H1 (cell line): ENCODE measurements around the gene FAM24B.

ENCODE experiments used
- EZH2 ChIP-seq: fragments of 200-600 bp; sonication (generic); IDR thresholded peaks from 2 replicates; pipeline ENCODE4 v1.7.1; 2012; ENCODE audit warnings: low read depth, mild to moderate bottlenecking, moderate library complexity, low read length, inconsistent platforms; ENCODE audit not compliant: severe bottlenecking
- SIN3A ChIP-seq, 2 experiments: IDR thresholded peaks in 1 of 2; conservative IDR thresholded peaks in 1 of 2; 2 replicates each; pipeline ENCODE4 v1.6.1; 2011 to 2012; ENCODE audit warnings: low read length in 2 of 2, improper control_type of control experiment in 1 of 2, low read depth in 1 of 2, mild to moderate bottlenecking in 1 of 2
- SIX5 ChIP-seq: IDR thresholded peaks from 2 replicates; pipeline ENCODE4 v1.6.1; 2011; ENCODE audit warnings: mild to moderate bottlenecking, low read depth, low read length
- SP4 ChIP-seq: IDR thresholded peaks from 2 replicates; pipeline ENCODE4 v1.6.1; 2012; ENCODE audit warnings: low read length, inconsistent platforms

- no peak for TF ChIP-seq SP4
- TF ChIP-seq SIX5 = no peak
- TF ChIP-seq SIN3A (conservative IDR thresholded peaks at IDR 0.05 in 1 of 2, IDR thresholded peaks at IDR 0.05 in 1 of 2; ENCODE audit: low read depth in 1 of 2, low read length in 2 of 2) = no peak
- TF ChIP-seq EZH2 = no peak
These were observed 63.9 kb downstream of the FAM24B start for GRCh38 chr10:122815458-122815857.
